Smooth muscle cell (in vitro differentiated cells): Measurements from ENCODE around the gene ARRDC3. TPM values are rescaled to one million over a fixed set of nuclear protein-coding genes. Genes with fewer than 3 reads are reported as not detected.
A peak's percentile ranks its signal among the peaks of the same experiment; 100 is the strongest.
"Not testable (repeated sequence)": the region's sequence is repeated elsewhere in the genome, so short reads cannot be mapped to it uniquely, and the experiment has no call there.

Experiments
- DNase-seq: peaks from one replicate; lab custom pipeline; 2025; ENCODE audit not compliant: unreplicated experiment; lab: John Stamatoyannopoulos, UW
- H2AFZ ChIP-seq: fragments of 200-600 bp; sonication (generic); 2 replicates; pipeline ENCODE4 v1.6.0; 2016; ENCODE audit warnings: antibody characterized with exemption, low read depth, mild to moderate bottlenecking
- H3F3A ChIP-seq: fragments of 200-600 bp; sonication (generic); 2 replicates; pipeline ENCODE4 v1.6.0; 2017; ENCODE audit warnings: antibody characterized with exemption, low read depth
- H3K27ac ChIP-seq: fragments of 200-600 bp; sonication (generic); 2 replicates; pipeline ENCODE4 v1.5.1; 2016; ENCODE audit warnings: low read depth, mild to moderate bottlenecking
- H3K27me3 ChIP-seq: fragments of 200-600 bp; sonication (generic); 2 replicates; pipeline ENCODE4 v1.6.1; 2016; ENCODE audit warnings: low read depth, mild to moderate bottlenecking
- H3K36me3 ChIP-seq: fragments of 200-600 bp; sonication (generic); 2 replicates; pipeline ENCODE4 v1.5.1; 2016; ENCODE audit warnings: low read depth
- H3K4me1 ChIP-seq: fragments of 200-600 bp; sonication (generic); 2 replicates; pipeline ENCODE4 v1.5.1; 2016; ENCODE audit warnings: low read depth
- H3K4me2 ChIP-seq: fragments of 200-600 bp; sonication (generic); 2 replicates; pipeline ENCODE4 v1.6.0; 2016; ENCODE audit warnings: mild to moderate bottlenecking
- H3K4me3 ChIP-seq: fragments of 200-600 bp; sonication (generic); 2 replicates; pipeline ENCODE4 v1.5.1; 2016; ENCODE audit warnings: mild to moderate bottlenecking
- H3K79me2 ChIP-seq: fragments of 200-600 bp; sonication (generic); 2 replicates; pipeline ENCODE4 v1.6.0; 2016; ENCODE audit warnings: low read depth, mild to moderate bottlenecking
- H3K9ac ChIP-seq: fragments of 200-600 bp; sonication (generic); 2 replicates; pipeline ENCODE4 v1.6.0; 2016; ENCODE audit warnings: low read depth
- H3K9me3 ChIP-seq: fragments of 200-600 bp; sonication (generic); replicated peaks from 2 replicates; pipeline ENCODE4 v1.5.1; 2016; ENCODE audit warnings: low read depth
- H4K20me1 ChIP-seq: fragments of 200-600 bp; sonication (generic); 2 replicates; pipeline ENCODE4 v1.6.0; 2016; ENCODE audit warnings: low read depth
- CTCF ChIP-seq: fragments of 200-600 bp; sonication (generic); IDR thresholded peaks from 2 replicates; pipeline ENCODE4 v1.5.1; 2017; ENCODE audit warnings: borderline replicate concordance, mild to moderate bottlenecking, antibody characterized with exemption; ENCODE audit not compliant: insufficient read depth, poor library complexity, severe bottlenecking
- WGBS: methylation state at CpG from one replicate; pipeline ENCODE4 v1.1.7; 2016; ENCODE audit warnings: low lambda C conversion rate; 5-methylcytosine and 5-hydroxymethylcytosine counted together
- polyA plus RNA-seq: library from polyadenylated mRNA; unstranded; fragments of >200 nt; fragmentation: Nextera tagmentation; extraction: Ambion mirVana; gene quantifications from 2 replicates; pipeline ENCODE4 v1.2.1, GENCODE V29; 2016
- total RNA-seq: library from RNA; depleted of rRNA; stranded (reverse); fragments of >200 nt; gene quantifications from 2 replicates; pipeline ENCODE4 v1.2.3, GENCODE V29; 2014

ARRDC3 gene
- total and polyA plus RNA-seq, 2 experiments from 2014 or later = 27.1 to 95.0 TPM

- DNase-seq = no peak
- Histone ChIP-seq H3K4me1 (peaks cover 6% of the 10 kb centered on the region), H3K4me2 (no peak overlapping the region), H3K4me3 (no peak overlapping the region), H3F3A (no peaks in the 10 kb centered on the region), H2AFZ (peak overlapping the region; percentile 52), H3K36me3 (no peaks in the 10 kb centered on the region), H3K27ac (no peak overlapping the region), H3K79me2 (no peaks in the 10 kb centered on the region), H4K20me1 (no peaks in the 10 kb centered on the region), H3K27me3 (no peaks in the 10 kb centered on the region), H3K9ac (no peak overlapping the region), H3K9me3 (no peaks in the 10 kb centered on the region)
- TF ChIP-seq CTCF = no peak
- WGBS = 55% methylated on average over 8 of the region's 8 CpGs
Observed at GRCh38 chr5:91332267-91333045, 50.7 kb downstream of the ARRDC3 start.

GRCh38 chr5:91331705-91332104, 51.4 kb downstream of the ARRDC3 start:
- Histone ChIP-seq H3F3A (no peaks in the 10 kb centered on the region), H3K4me1 (peaks cover 6% of the 10 kb centered on the region), H3K4me2 (no peak overlapping the region), H3K4me3 (no peak overlapping the region), H3K9me3 (no peaks in the 10 kb centered on the region), H3K79me2 (no peaks in the 10 kb centered on the region), H3K9ac (no peak overlapping the region), H3K27me3 (no peaks in the 10 kb centered on the region), H3K27ac (no peak overlapping the region), H4K20me1 (no peaks in the 10 kb centered on the region), H2AFZ (no peak overlapping the region), H3K36me3 (no peaks in the 10 kb centered on the region)
- no peak for DNase-seq
- WGBS = 100% methylated on average over 1 of the region's 1 CpG
- TF ChIP-seq CTCF = no peak

GRCh38 chr5:91329283-91329682, 53.8 kb downstream of the ARRDC3 start:
- H3K36me3 ChIP-seq = no peaks in the 10 kb centered on the region
- no peak overlapping the region for H2AFZ ChIP-seq
- no peak overlapping the region for H3K9ac ChIP-seq
- no peak overlapping the region for H3K27ac ChIP-seq
- H3F3A ChIP-seq = no peaks in the 10 kb centered on the region
- H3K4me1 ChIP-seq = peaks cover 6% of the 10 kb centered on the region
- no peaks in the 10 kb centered on the region for H4K20me1 ChIP-seq
- TF ChIP-seq CTCF = no peak
- H3K4me3 ChIP-seq = no peak overlapping the region
- H3K9me3 ChIP-seq = no peaks in the 10 kb centered on the region
- DNase-seq = no peak
- WGBS = 88% methylated on average over 1 of the region's 1 CpG
- H3K79me2 ChIP-seq = no peaks in the 10 kb centered on the region
- H3K4me2 ChIP-seq = no peak overlapping the region
- H3K27me3 ChIP-seq = no peaks in the 10 kb centered on the region

GRCh38 chr5:91328743-91329142, 54.4 kb downstream of the ARRDC3 start:
- DNase-seq = no peak
- no peaks in the 10 kb centered on the region for H3F3A ChIP-seq
- H2AFZ ChIP-seq = no peak overlapping the region
- no peak overlapping the region for H3K27ac ChIP-seq
- no peak overlapping the region for H3K4me3 ChIP-seq
- no peaks in the 10 kb centered on the region for H3K79me2 ChIP-seq
- no peak overlapping the region for H3K9ac ChIP-seq
- H3K4me1 ChIP-seq = peaks cover 6% of the 10 kb centered on the region
- H3K27me3 ChIP-seq = no peaks in the 10 kb centered on the region
- H3K9me3 ChIP-seq = no peaks in the 10 kb centered on the region
- WGBS = 38% methylated on average over 4 of the region's 4 CpGs
- peak overlapping the region; percentile 21 for H3K4me2 ChIP-seq
- TF ChIP-seq CTCF = no peak
- H3K36me3 ChIP-seq = no peaks in the 10 kb centered on the region
- no peaks in the 10 kb centered on the region for H4K20me1 ChIP-seq

GRCh38 chr5:91322981-91323380, 60.1 kb downstream of the ARRDC3 start:
- not testable (repeated sequence) for H3K4me1 ChIP-seq, H3K36me3 ChIP-seq, H3K79me2 ChIP-seq, H3K4me3 ChIP-seq, H3K27ac ChIP-seq, H4K20me1 ChIP-seq, H3K27me3 ChIP-seq, H3K9ac ChIP-seq, DNase-seq, H3K4me2 ChIP-seq, H3F3A ChIP-seq, H2AFZ ChIP-seq, H3K9me3 ChIP-seq
- WGBS = 94% methylated on average over 4 of the region's 4 CpGs
